ENCODE data around the gene TSPAN32.

- TF ChIP-seq CTCF (IDR thresholded peaks at IDR 0.05 in 4 of 5, conservative IDR thresholded peaks at IDR 0.05 in 1 of 5) (no peak), POLR2A (IDR thresholded peaks at IDR 0.05) (no peak)
Measured at GRCh38 chr11:2329551-2329950, 27.7 kb downstream of the TSPAN32 start.
